CD14-positive monocyte (primary cell): ENCODE measurements around the gene GXYLT1. TPM values are rescaled to one million over a fixed set of nuclear protein-coding genes. Genes with fewer than 3 reads are reported as not detected.

Source experiments
- DNase-seq, 3 donors: peaks; one replicate each; pipeline ENCODE4 v3.0.0-alpha.2; 2011 to 2022
- H2AFZ ChIP-seq: 2 replicates; pipeline ENCODE4 v1.6.0; 2012; ENCODE audit warnings: mild to moderate bottlenecking, low read depth, low read length, inconsistent platforms; ENCODE audit not compliant: insufficient read depth, poor library complexity, severe bottlenecking
- H3K27ac ChIP-seq, 2 donors: 1 replicate in 1 of 2; 2 replicates in 1 of 2; pipeline ENCODE4 v1.5.1; 2012 to 2013; ENCODE audit warnings: low read length in 2 of 2, control low read depth in 1 of 2, inconsistent platforms in 1 of 2, low read depth in 1 of 2, mild to moderate bottlenecking in 1 of 2
- H3K27me3 ChIP-seq, 2 donors: one replicate each; pipeline versions ENCODE4 v1.6.0 to v1.6.1; 2011 to 2013; ENCODE audit warnings: low read length in 2 of 2; ENCODE audit not compliant: control insufficient read depth in 2 of 2, insufficient read depth in 2 of 2
- H3K36me3 ChIP-seq, 2 donors: replicated peaks in 1 of 2; 1 replicate in 1 of 2; 2 replicates in 1 of 2; pipeline versions ENCODE4 v1.5.1 to v1.6.1; 2012 to 2013; ENCODE audit warnings: low read length in 2 of 2, control low read depth in 1 of 2, inconsistent platforms in 1 of 2, mild to moderate bottlenecking in 1 of 2; ENCODE audit not compliant: insufficient read depth in 2 of 2, control insufficient read depth in 1 of 2
- H3K4me1 ChIP-seq, 2 donors: 1 replicate in 1 of 2; 2 replicates in 1 of 2; pipeline versions ENCODE4 v1.5.1 to v1.6.1; 2012 to 2013; ENCODE audit warnings: low read length in 2 of 2, control low read depth in 1 of 2, inconsistent platforms in 1 of 2, mild to moderate bottlenecking in 1 of 2, moderate library complexity in 1 of 2; ENCODE audit not compliant: insufficient read depth in 2 of 2, control insufficient read depth in 1 of 2
- H3K4me2 ChIP-seq: replicated peaks from 2 replicates; pipeline ENCODE3; 2012; ENCODE audit warnings: low read length, moderate library complexity, mild to moderate bottlenecking; ENCODE audit not compliant: poor library complexity, severe bottlenecking; ENCODE audit errors: extremely low read depth
- H3K4me3 ChIP-seq, 3 experiments: fragments of 200-600 bp in 1 of 3; sonication (generic) in 1 of 3; replicated peaks in 1 of 3; 1 replicate in 2 of 3; 2 replicates in 1 of 3; pipeline ENCODE4 v1.5.1; 2011 to 2013; ENCODE audit warnings: low read length in 3 of 3, mild to moderate bottlenecking in 3 of 3, control low read depth in 2 of 3, low read depth in 2 of 3, inconsistent platforms in 1 of 3, moderate library complexity in 1 of 3
- H3K79me2 ChIP-seq: 2 replicates; pipeline ENCODE4 v1.6.0; 2012; ENCODE audit warnings: mild to moderate bottlenecking, control low read depth, inconsistent platforms, low read length, moderate library complexity; ENCODE audit not compliant: insufficient read depth
- H3K9ac ChIP-seq: 2 replicates; pipeline ENCODE4 v1.6.0; 2017; ENCODE audit warnings: low read length, mild to moderate bottlenecking; ENCODE audit not compliant: insufficient read depth, poor library complexity, severe bottlenecking
- H3K9me3 ChIP-seq, 2 donors: replicated peaks in 1 of 2; 1 replicate in 1 of 2; 2 replicates in 1 of 2; pipeline versions ENCODE4 v1.5.1 to v1.6.1; 2012 to 2013; ENCODE audit warnings: low read length in 2 of 2, control low read depth in 1 of 2; ENCODE audit not compliant: control insufficient read depth in 1 of 2, insufficient read depth in 1 of 2
- H4K20me1 ChIP-seq: 2 replicates; pipeline ENCODE4 v1.6.0; 2012; ENCODE audit warnings: mild to moderate bottlenecking, low read length, control low read depth, moderate library complexity; ENCODE audit not compliant: insufficient read depth
- H3K27ac Mint-ChIP-seq, 7 donors: one replicate each; pipeline ENCODE4 v1.8.0; 2020; ENCODE audit warnings: mild to moderate bottlenecking in 7 of 7, mixed read lengths in 7 of 7, moderate library complexity in 6 of 7, inconsistent platforms in 2 of 7
- H3K27me3 Mint-ChIP-seq, 3 donors: one replicate each; pipeline ENCODE4 v1.8.0; 2021 to 2022; ENCODE audit warnings: low read depth in 3 of 3, mild to moderate bottlenecking in 3 of 3, mixed read lengths in 3 of 3, moderate library complexity in 3 of 3, inconsistent platforms in 1 of 3
- H3K36me3 Mint-ChIP-seq, 2 donors: one replicate each; pipeline ENCODE4 v1.8.0; 2020; ENCODE audit warnings: mixed read lengths in 2 of 2, inconsistent platforms in 1 of 2, mild to moderate bottlenecking in 1 of 2
- H3K4me1 Mint-ChIP-seq: one replicate; pipeline ENCODE4 v1.8.0; 2020; ENCODE audit warnings: mild to moderate bottlenecking, mixed read lengths
- H3K4me3 Mint-ChIP-seq, 2 donors: one replicate each; pipeline ENCODE4 v1.8.0; 2020; ENCODE audit warnings: mild to moderate bottlenecking in 2 of 2, mixed read lengths in 2 of 2, moderate library complexity in 1 of 2
- H3K9me3 Mint-ChIP-seq, 7 donors: one replicate each; pipeline ENCODE4 v1.8.0; 2020 to 2022; ENCODE audit warnings: mixed read lengths in 7 of 7, mild to moderate bottlenecking in 6 of 7, moderate library complexity in 6 of 7, inconsistent platforms in 2 of 7
- WGBS: methylation state at CpG from one replicate; pipeline ENCODE4 v1.1.5; 2013; ENCODE audit warnings: missing lambda C conversion rate; ENCODE audit not compliant: insufficient coverage; 5-methylcytosine and 5-hydroxymethylcytosine counted together
- intact Hi-C, 2 donors: fragments of 100-400 bp; cut with micrococcal nuclease; formaldehyde crosslinking; loops; one replicate each; pipeline versions ENCODE4 v1.15.0 to v1.15.1; 2023
- polyA plus RNA-seq, 3 donors: library from polyadenylated mRNA; depleted of rRNA in 1 of 3; unstranded in 2 of 3; stranded (reverse) in 1 of 3; fragments of 300-500 nt in 2 of 3; fragments of >200 nt in 1 of 3; fragmentation: Illumina TruSeq in 2 of 3; gene quantifications; 1 replicate in 2 of 3; 2 replicates in 1 of 3; pipeline ENCODE4 v1.2.3, GENCODE V29; 2012 to 2021
- TF ChIP-seq, protein P1 (sequence below): fragments of 200-600 bp; IDR thresholded peaks from one replicate; pipeline ENCODE4 v1.8.0; 2022; ENCODE audit warnings: antibody characterized with exemption, mild to moderate bottlenecking

GXYLT1 gene
- polyA plus RNA-seq, 3 donors, result 2.5 to 7.1 (median 4.9) TPM

GRCh38 chr12:42167711-42168110, 23.0 kb upstream of the GXYLT1 start:
- no peak overlapping the region for H3K27ac Mint-ChIP-seq
- Histone ChIP-seq H3K4me2 (no peak overlapping the region), H3K36me3 (peaks cover 0 to 14% of the 10 kb centered on the region in 2 donors), H3K9ac (no peak overlapping the region), H3K27me3 (no peaks in the 10 kb centered on the region), H3K27ac (no peak overlapping the region), H2AFZ (no peak overlapping the region), H3K4me1 (peaks cover 2 to 9% of the 10 kb centered on the region in 2 donors), H3K4me3 (no peak overlapping the region), H3K79me2 (no peaks in the 10 kb centered on the region), H4K20me1 (no peaks in the 10 kb centered on the region), H3K9me3 (no peaks in the 10 kb centered on the region)
- 100% methylated on average over 3 of the region's 6 CpGs for WGBS
- H3K27me3 Mint-ChIP-seq, result peaks cover 0 to 2% (median 0%) of the 10 kb centered on the region in 3 donors
- TF ChIP-seq, protein P1, sequence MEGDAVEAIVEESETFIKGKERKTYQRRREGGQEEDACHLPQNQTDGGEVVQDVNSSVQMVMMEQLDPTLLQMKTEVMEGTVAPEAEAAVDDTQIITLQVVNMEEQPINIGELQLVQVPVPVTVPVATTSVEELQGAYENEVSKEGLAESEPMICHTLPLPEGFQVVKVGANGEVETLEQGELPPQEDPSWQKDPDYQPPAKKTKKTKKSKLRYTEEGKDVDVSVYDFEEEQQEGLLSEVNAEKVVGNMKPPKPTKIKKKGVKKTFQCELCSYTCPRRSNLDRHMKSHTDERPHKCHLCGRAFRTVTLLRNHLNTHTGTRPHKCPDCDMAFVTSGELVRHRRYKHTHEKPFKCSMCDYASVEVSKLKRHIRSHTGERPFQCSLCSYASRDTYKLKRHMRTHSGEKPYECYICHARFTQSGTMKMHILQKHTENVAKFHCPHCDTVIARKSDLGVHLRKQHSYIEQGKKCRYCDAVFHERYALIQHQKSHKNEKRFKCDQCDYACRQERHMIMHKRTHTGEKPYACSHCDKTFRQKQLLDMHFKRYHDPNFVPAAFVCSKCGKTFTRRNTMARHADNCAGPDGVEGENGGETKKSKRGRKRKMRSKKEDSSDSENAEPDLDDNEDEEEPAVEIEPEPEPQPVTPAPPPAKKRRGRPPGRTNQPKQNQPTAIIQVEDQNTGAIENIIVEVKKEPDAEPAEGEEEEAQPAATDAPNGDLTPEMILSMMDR, result no peak
- intact Hi-C loops, result no loop called here
- peaks cover 14% of the 10 kb centered on the region for H3K4me1 Mint-ChIP-seq
- no peak for DNase-seq
- H3K9me3 Mint-ChIP-seq, result peaks cover 0 to 1% (median 0%) of the 10 kb centered on the region in 7 donors
- H3K4me3 Mint-ChIP-seq, result no peak overlapping the region
- H3K36me3 Mint-ChIP-seq, result peaks cover 19 to 33% of the 10 kb centered on the region in 2 donors

- Histone ChIP-seq H4K20me1 (no peaks in the 10 kb centered on the region), H3K79me2 (no peaks in the 10 kb centered on the region), H3K27ac (no peak overlapping the region), H3K9ac (no peak overlapping the region), H2AFZ (no peak overlapping the region), H3K27me3 (no peaks in the 10 kb centered on the region), H3K4me2 (no peak overlapping the region), H3K9me3 (no peaks in the 10 kb centered on the region), H3K4me1 (peaks cover 0 to 6% of the 10 kb centered on the region in 2 donors), H3K36me3 (peaks cover 2 to 12% of the 10 kb centered on the region in 2 donors), H3K4me3 (no peak overlapping the region)
- intact Hi-C loops, result no loop called here
- Mint-ChIP-seq H3K27me3 (peaks cover 0 to 2% (median 0%) of the 10 kb centered on the region in 3 donors), H3K4me1 (peaks cover 12% of the 10 kb centered on the region), H3K27ac (no peak overlapping the region), H3K4me3 (no peak overlapping the region), H3K36me3 (peaks cover 20 to 29% of the 10 kb centered on the region in 2 donors), H3K9me3 (peaks cover 0 to 1% (median 0%) of the 10 kb centered on the region in 7 donors)
- TF ChIP-seq, protein P1, result no peak
- DNase-seq, result no peak
Measured at GRCh38 chr12:42166501-42166900, 21.8 kb upstream of the GXYLT1 start.
